HG03175 (cell line): ENCODE measurements around the gene CDAN1.
"Not testable (repeated sequence)": the region's sequence is repeated elsewhere in the genome, so short reads cannot be mapped to it uniquely, and the experiment has no call there.

ENCODE experiments used
- ATAC-seq: cut with Tn5 transposase; IDR thresholded peaks from one replicate; pipeline ENCODE4 v1.9.1; 2021; ENCODE audit warnings: mild to moderate bottlenecking, moderate library complexity; ENCODE audit not compliant: unreplicated experiment

The CDAN1 gene

DNA sequence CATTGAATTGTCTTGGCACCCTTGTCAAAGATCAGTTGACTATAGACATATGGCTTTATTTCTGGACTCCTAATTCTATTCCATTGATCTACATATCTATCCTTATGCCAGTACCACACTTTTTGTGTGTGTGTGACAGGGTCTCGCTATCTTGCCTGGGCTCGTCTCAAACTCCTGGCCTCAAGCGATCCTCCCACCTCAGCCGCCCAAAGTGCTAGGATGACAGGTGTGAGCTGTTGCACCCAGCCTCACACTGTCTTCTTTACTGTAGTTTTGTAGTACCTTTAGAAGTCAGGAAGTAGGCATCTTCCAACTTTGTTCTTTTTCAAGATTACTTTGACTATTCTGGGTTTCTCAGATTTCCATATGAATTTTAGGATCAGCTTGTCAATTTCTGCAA is 24.3 kb downstream of the CDAN1 start:
- no peak for ATAC-seq

DNA sequence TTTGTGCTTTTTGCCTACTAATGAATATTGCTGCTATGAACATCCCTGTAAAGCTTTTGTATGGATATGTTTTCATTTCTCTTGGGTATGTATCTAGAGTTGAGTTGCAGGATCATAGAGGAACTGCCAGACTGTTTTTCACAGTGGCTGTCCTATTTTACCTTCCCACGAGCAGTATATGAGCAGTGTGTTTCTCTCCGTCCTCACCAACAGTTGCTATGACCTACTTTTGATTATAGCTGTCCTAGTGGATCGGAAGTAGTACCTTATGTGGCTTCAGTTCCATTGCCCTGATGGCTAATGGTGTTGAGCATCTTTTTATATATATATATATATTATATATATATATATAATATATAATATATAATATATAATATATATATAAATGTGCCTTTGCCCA is 25.2 kb downstream of the CDAN1 start:
- no peak for ATAC-seq

DNA sequence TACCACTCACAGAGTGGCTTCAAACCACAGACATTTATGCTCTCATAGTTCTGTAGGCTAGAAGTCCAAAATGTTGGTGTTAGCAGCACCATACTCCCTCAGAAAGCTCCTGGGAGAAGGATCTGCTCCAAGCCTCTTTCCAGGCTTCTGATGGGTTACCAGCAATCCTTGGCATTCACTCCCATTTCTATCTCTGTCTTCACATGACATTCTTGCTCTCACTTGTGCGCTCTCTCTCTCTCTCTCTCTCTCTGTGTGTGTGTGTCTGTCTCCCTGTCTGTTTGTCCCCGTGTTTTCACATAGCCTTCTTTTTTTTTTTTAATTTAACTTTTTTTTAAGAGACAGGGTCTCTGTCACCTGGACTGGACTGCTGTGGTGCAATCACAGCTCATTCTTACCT is 26.3 kb downstream of the CDAN1 start:
- ATAC-seq, result no peak

DNA sequence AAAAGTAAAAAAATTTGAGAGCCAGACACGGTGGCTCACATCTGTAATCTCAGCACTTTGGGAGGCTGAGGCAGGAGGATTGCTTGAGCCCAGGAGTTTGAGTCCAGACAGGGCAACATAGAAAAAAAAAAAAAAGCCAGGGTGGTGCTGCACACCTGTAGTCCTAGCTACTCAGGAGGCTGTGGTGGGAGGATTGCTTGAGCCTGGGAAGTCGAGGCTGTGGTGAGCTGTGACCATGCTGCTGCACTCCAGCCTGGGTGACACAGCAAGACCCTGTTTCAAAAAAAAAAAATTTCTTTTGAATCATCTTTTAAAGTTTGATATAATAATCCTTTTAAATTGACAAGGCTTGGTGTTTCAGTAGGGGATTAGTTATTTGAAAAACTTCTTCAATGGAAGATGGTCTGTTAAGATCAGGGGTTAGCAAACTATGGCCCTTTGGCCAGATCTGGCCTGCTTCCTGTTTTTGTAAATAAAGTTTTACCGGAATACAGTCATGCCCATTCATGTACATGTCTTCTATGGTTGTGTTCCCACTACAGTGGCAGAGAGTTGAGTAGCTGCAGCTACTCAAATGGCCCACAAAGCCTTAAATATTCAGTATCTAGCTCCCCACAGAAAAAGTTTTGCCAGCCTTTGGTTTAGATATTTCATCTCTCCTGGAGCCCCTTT is 28.9 kb downstream of the CDAN1 start:
- ATAC-seq, result no peak

DNA sequence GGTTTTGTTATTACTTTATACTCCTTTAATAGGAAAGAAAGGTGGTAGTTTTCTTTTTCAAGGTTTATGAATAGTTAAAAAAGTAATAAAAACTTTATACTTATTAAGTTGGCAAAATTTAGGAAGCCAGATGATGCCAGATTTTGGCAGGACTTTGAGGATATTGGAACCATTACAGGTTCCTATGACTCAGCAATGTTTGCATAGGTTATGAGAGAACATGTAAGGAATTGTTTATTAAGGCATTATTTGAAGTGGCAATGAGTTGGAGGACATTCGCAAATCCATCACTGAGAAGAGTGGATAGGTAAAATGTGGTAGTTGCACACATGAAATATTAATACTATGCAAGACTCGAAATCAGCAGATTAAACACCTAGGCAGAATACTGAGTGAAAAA is 29.9 kb downstream of the CDAN1 start:
- no peak for ATAC-seq

DNA sequence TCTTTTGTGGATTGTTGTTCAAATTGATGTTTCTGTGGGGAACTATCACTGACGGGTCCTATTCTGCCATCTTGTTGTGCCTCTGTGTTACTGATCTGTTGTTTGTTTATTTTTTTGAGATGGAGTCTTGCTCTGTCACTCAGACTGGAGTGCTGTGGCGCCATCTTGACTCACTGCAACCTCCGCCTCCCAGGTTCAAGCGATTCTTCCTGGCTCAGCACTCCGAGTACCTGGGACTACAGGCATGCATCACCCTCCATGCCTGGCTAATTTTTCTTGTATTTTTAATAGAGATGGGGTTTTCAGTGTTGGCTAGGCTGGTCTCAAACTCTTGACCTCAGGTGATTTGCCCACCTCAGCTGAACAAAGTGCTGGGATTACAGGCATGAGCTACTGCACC is 31.6 kb downstream of the CDAN1 start:
- no peak for ATAC-seq

DNA sequence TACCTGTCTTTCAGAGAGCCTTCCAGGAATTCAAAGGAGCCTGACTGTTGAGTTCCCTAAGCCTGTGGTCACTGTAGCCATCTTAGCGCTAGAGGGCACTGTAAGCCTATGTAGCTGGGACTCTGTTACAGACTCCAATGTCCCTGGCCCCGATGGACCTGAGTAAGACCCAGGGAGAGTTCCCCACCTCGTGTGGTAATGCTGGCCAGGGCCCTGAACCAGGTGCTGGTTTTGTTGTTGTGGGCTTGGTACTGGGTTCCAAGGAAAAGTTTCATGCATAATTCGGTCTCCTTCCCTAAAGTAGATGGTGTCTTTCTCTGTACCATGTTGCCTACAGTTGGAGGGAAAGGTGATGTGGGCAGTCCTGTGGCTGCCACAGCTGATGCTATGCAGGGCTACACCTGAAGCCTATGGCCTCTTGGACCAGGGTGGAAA is 32.4 kb downstream of the CDAN1 start:
- ATAC-seq, result no peak

DNA sequence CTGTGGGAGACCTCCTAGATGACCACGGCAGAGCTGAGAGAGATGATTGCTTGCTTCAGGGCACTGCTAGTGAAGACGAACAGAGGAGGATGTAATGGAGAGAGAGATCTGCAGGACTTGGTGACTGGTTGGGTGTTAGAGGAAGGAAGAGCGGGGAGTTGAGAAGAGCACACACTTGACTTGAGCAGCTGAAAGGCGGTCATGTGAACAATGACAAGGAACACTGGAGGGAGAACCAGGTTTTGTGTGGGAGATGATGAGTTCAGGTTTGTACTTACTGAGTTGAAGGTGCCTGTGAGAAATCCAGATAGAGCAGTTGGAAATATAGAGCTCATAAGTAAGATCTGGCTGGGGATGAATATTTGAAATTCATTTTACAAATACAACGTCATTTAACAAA is 40.3 kb downstream of the CDAN1 start:
- ATAC-seq, result no peak

DNA sequence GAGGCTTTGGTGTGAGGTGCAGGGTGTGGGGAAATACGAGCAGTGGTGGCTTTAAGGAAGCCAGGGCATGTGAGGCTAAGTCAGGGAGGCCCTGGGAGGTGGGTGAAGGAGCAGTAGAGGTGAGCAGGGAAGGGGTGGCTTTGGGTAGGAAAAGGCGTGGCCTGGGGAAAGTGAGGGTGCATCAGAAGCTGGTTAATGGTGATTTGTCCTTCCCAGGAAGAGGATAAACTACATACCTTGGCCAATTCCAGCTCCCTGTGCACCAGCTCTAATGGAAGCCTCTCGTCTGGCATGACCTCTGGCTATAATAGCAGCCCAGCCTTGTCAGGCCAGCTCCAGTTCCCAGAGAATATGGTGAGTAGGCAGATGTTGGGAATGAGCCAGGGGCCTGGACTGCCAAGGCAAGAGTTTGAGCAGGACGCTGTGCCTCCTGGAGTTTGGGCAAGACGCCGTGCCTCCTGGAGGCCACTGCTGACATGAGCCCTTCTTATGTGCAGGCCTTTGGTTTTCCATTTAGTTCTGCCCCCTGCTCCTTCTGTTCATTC is 41.3 kb downstream of the CDAN1 start:
- ATAC-seq, result no peak

DNA sequence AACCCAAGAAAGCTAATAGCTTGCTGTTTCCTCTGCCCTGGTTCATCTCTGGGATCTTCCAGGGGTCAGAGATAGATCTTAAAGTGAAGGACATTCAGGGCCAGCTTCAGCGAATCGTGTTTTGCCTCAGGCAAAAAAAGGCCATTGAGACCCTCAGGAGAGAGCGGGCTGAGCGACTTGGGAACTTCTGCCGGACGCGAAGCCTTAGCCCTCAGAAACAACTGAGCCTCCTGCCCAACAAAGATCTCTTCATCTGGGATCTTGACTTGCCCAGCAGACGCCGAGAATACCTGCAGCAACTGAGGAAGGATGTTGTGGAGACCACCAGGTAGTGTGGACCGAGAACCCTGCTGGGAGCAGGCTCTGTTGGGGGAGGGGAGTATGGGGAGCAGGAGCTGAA is 42.5 kb downstream of the CDAN1 start:
- ATAC-seq, result no peak

DNA sequence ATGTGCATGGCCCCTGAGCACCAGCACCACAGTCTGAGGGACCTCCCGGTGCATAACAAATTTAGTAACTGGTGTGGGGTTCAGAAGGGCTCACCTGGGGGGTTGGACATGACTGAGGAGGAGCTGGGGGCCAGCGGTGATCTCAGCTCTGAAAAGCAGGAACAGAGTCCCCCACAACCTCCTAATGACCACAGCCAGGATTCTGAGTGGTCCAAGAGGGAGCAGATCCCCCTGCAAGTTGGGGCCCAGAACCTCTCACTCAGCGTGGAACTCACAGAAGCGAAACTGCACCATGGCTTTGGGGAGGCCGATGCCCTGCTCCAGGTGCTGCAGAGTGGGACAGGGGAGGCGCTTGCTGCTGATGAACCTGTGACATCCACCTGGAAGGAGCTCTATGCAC is 43.0 kb downstream of the CDAN1 start:
- no peak for ATAC-seq

DNA sequence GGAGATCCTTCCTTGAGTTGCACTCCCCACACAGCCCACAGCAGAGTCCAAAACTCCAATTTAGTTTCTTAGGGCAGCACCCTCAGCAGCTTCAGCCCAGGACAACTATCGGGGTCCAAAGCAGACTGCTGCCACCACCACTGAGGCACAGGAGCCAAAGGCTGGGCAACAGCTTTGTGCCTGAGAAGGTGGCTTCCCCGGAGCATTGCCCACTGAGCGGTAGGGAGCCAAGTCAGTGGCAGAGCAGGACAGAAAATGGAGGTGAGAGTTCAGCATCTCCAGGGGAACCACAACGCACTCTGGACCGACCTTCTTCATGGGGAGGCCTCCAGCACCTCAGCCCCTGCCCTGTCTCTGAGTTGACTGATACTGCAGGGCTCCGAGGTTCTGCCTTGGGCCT is 43.4 kb downstream of the CDAN1 start:
- ATAC-seq, result no peak

DNA sequence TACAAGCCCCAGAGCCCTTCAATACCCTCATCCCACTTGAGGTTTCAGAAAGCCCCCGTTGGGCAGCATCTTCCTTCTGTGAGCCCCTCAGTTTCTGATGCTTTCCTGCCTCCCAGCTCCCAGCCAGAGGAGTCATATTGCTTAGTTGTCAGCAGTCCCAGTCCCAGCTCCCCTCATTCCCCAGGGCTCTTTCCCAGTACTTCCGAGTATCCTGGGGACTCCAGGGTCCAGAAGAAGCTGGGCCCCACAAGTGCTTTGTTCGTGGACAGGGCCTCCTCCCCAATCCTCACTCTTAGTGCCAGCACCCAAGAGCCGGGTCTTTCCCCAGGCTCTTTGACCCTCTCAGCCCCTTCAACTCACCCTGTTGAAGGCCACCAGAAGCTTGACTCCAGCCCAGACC is 43.9 kb downstream of the CDAN1 start:
- ATAC-seq, result no peak

DNA sequence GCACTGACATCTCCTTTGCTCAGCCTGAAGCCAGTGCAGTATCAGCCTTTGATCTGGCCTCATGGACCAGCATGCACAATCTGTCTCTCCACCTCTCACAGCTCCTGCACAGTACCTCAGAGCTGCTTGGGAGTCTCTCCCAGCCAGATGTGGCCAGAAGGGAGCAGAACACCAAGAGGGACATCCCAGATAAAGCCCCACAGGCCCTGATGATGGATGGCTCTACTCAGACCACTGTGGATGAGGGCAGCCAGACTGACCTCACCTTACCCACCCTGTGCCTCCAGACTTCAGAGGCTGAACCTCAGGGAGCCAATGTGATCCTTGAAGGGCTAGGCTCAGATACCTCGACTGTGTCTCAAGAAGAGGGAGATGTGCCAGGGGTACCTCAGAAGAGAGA is 44.4 kb downstream of the CDAN1 start:
- ATAC-seq, result no peak

DNA sequence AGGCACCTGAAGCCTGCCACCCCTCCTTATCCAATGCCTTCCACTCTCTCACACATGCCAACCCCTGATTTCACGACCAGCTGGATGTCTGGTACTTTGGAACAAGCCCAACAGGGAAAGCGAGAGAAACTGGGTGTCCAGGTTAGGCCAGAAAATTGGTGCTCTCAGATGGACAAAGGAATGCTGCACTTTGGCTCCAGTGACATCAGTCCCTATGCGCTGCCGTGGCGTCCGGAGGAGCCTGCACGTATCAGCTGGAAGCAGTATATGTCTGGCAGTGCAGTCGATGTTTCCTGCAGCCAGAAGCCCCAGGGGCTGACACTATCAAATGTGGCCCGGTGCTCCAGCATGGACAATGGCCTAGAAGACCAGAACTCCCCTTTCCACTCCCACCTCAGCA is 45.2 kb downstream of the CDAN1 start:
- ATAC-seq, result no peak

DNA sequence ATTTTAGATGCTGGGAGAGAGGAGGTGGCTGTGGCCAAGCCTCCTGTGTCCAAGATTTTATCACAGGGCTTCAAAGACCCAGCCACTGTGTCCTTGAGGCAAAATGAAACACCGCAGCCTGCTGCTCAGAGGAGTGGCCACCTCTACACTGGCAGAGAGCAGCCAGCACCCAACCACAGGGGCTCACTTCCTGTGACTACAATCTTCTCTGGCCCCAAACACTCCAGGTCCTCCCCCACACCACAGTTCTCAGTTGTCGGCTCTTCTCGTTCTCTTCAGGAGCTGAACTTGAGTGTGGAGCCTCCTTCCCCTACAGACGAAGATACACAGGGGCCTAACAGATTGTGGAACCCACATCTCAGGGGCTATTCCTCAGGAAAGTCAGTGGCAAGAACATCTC is 45.6 kb downstream of the CDAN1 start:
- ATAC-seq, result no peak

DNA sequence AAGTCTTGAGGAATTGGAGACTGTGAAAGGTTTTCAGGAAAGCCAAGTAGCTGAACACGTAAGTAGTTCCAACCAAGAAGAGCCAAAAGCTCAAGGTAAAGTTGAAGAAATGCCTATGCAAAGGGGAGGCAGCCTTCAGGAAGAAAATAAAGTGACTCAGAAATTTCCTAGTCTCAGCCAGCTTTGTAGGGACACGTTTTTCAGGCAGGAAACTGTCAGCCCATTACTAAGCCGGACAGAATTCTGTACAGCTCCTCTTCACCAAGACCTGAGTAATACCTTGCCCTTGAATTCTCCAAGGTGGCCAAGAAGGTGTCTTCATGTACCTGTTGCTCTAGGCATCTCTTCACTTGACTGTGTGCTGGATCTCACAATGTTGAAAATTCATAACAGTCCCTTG is 48.6 kb downstream of the CDAN1 start:
- no peak for ATAC-seq

DNA sequence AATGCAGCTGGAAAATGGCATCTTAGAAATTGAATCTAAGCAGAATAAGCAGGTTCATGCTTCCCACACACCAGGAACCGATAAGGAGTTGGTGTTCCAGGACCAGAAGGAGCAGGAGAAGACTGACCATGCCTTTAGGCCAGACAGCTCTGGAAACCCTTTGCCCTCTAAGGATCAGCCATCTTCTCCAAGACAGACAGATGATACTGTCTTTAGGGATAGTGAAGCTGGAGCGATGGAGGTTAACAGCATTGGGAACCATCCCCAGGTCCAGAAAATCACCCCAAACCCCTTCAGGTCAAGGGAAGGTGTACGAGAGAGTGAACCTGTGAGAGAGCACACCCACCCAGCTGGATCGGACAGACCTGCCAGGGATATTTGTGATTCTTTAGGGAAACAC is 49.2 kb downstream of the CDAN1 start:
- ATAC-seq, result no peak

DNA sequence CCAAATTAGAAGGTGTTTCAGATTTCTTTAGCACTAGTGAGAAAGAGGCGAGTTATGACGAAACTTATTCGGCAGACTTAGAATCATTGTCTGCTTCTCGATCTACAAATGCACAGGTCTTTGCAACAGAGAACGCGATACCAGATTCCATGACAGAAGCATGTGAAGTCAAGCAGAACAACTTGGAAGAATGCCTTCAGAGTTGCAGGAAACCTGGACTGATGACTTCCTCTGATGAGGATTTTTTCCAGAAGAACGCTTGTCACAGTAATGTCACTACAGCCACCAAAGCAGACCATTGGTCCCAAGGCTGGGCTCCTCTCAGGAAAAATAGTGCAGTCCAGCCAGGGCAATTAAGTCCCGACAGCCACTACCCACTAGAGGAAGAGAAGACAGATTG is 50.6 kb downstream of the CDAN1 start:
- ATAC-seq, result no peak

DNA sequence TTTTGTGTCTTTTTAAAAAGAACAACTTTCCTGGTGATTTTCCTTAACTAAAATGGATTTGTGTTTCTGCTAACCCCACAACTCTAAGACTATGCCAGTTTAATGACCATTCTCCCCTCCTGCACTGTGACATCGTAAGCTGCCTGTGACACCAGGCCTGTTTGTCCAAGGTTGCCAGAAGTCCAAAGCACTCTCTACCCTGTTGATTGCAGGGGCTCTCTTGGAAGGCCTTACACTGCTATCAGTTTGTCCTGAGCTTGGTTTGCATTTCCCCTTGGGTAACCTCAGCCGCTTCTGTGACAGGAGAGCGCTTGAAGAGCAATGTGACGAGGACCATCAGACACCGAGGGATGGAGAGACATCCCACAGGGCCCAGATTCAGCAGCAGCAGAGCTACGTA is 55.8 kb downstream of the CDAN1 start:
- no peak for ATAC-seq

DNA sequence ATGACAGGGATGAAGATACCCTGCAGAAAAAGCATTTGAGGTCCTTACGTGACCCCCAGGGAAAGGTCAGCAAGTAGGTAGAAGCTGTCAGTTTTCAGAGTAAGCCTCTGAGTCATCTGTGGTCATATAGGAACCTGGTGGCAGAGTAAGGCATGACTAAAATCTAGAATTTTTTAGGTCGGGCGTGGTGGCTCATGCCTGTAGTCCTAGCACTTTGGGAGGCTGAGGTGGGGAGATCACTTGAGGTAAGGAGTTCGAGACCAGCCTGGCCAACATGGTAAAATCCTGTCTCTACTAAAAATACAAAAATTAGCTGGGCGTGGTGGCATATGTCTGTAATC is 56.8 kb downstream of the CDAN1 start:
- ATAC-seq, result not testable (repeated sequence)

DNA sequence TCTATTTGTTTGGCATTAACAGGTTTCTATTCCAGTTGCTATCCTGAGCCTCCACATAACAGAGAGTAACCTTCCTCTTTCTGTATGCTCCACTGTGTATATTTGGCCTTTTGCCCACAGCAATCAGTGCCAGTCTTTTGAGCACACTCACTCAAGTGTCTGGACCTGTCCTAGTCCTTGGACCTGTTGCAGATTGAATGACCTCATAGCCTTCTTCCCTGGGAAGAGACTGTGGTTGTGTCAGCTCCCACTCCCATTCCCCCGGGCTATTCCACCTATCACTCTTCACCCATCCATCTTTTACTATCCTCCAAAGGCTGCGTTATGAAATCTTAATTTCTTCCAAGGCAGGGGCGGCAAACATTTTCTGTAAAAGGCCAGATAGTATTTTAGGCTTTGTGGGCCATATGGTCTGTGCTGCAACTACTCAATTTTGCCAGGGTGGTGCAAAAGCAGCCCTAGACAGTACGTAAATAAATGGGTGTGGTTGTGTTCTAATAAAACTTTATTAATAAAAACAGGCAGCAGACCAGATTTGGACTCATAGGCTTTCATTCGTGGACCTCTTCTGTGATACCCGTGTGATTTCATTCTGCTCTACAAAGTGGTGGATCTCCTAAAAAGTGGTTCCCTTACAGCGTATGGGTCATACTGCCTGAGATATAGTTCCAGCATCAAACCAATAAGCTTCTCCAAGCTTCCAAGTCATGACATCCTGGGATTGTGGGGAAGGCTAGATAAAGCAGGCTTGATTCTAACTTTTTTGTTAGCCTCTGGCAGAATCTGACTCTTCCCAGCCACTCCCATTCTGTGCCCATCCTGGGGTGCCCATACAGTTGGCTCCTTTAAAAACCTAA is 57.4 kb downstream of the CDAN1 start:
- no peak for ATAC-seq
